Activated T-helper 1 cell treated with Interleukin-2 at 50 U/mL for 16 hours (primary cell): ENCODE measurements around the gene RPL35A.
"Not testable (repeated sequence)": the region's sequence is repeated elsewhere in the genome, so short reads cannot be mapped to it uniquely, and the experiment has no call there.

ENCODE experiments used
- DNase-seq: peaks from one replicate; pipeline ENCODE4 v3.0.0-alpha.2; 2020; ENCODE audit warnings: low read depth

Gene RPL35A

DNA sequence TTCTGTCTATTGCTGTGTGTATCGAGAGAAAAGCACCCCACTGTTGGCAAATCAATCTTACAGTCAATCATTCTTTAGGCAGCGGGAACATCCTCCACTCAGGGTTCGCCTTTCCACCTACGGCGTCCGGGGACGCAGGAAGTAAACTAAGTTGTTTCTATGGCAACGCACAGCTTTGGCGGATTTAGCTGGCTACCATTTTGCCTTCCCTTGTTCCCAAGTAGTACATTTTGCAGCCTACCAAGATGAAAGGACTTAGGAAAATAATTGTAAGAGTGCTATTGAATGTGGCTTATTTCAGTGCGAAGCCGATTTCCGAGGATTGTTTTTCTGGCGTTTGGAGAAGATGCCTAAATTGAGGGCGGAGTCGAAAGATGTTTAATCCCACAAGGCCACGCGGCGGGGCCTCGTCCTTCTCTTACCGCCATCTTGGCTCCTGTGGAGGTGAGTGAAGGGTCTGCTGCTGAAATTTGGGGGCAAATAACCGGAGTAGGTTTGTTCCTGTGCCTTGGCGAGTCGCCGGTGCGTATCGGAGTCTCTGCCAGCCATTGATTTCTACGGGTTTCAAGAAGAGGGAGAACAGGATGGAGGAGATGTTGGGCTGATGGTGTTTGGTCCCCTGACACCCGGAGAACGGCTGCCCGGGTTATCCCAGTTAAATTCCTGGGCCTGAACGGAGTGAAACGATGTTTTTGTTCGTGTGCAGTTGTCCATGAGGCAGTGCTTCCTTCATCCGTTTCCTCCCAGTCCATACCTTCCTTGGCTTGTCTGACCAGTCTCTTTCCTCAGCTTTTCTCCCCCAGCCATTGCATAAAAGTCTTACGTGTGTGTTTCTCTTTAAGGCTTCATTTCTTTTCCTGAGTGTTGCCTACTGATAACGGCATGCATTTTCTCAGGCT lies at the start of gene RPL35A:
Gene RPL35A, plus strand, starts transcription at position 413 of the 899 bp plus-strand sequence. CDS start 778 bp downstream, outside the sequence.
- DNase-seq, result peak; percentile 69

- DNase-seq, result no peak
These were observed 48.4 kb upstream of the RPL35A start for GRCh38 chr3:197901626-197902025.

- peak; percentile 48 for DNase-seq
These were observed 43.8 kb upstream of the RPL35A start for GRCh38 chr3:197906023-197906849.

DNA sequence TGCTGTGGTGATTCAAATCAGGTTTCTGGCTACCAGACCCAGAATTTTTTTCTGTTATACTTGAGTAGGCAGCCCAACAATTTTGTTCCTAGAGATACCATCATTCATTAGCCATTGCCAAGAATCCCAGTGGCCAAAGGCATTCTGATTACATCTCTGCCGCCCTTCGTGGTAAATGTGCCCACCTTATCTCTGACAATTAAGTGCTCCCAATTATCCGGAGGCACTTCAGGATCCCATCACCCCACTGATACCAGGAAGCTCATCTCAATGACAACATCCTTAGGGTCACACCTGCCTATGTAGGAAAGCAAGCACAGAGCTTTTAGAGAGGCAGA lies 43.2 kb upstream of the RPL35A start:
- no peak for DNase-seq

GRCh38 chr3:197907196-197907595 lies 42.8 kb upstream of the RPL35A start:
- DNase-seq, result no peak

DNA sequence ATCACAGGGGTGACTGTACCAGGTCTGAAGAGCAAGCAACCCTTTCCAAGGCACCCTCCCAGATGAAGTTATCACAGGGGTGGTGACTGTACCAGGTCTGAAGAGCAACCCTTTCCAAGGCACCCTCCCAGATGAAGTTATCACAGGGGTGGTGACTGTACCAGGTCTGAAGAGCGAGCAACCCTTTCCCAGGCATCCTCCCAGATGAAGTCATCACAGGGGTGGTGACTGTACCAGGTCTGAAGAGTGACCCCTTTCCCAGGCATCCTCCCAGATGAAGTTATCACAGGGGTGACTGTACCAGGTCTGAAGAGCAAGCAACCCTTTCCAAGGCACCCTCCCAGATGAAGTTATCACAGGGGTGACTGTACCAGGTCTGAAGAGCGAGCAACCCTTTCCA lies 41.4 kb upstream of the RPL35A start:
- not testable (repeated sequence) for DNase-seq

- DNase-seq, result no peak
These were observed 40.9 kb upstream of the RPL35A start for GRCh38 chr3:197908957-197909701.

GRCh38 chr3:197912741-197913476 lies 37.1 kb upstream of the RPL35A start:
- DNase-seq, result no peak

GRCh38 chr3:197913641-197914380 lies 36.2 kb upstream of the RPL35A start:
- no peak for DNase-seq

DNA sequence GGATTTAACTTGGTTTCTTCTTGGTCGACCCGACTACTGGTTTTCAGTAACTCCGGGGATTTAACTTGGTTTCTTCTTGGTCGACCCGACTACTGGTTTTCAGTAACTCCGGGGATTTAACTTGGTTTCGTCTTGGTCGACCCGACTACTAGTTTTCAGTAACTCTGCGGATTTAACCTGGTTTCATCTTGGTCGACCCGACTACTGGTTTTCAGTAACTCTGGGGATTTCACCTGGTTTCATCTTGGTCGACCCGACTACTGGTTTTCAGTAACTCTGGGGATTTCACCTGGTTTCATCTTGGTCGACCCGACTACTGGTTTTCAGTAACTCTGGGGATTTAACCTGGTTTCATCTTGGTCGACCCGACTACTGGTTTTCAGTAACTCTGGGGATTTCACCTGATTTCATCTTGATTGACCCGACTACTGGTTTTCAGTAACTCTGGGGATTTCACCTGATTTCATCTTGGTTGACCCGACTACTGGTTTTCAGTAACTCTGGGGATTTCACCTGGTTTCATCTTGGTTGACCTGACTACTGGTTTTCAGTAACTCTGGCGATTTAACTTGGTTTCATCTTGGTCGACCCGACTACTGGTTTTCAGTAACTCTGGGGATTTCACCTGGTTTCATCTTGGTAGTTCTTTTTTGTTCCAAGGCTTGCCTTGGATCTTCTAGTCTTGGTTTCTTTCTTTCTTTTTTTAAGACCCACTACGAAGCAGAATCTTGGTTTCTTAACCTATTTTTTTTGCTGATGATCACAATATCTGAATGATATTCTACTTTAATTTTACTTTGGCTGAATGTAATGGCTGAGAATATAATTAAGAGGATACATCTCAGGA lies 28.3 kb upstream of the RPL35A start:
- DNase-seq, result not testable (repeated sequence)

DNA sequence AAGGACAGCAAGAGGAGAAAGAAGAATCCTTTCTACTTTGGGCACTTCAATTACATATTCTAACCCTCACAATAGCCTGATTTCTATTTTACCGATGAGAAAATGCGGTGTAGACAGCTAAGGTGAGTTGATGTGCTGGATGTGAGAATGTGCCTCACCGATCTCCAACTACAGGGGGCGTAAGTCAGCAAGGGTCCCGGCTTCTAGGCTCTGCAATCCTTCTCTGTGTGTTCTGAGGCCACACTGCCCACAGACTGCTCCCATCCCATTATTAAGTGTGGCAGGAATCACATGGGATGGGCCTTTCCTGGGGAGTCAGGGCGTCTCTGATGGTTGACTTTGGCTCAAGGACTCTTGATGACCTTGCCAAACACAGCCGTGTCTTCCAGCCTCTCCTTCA lies 23.6 kb upstream of the RPL35A start:
- no peak for DNase-seq

DNA sequence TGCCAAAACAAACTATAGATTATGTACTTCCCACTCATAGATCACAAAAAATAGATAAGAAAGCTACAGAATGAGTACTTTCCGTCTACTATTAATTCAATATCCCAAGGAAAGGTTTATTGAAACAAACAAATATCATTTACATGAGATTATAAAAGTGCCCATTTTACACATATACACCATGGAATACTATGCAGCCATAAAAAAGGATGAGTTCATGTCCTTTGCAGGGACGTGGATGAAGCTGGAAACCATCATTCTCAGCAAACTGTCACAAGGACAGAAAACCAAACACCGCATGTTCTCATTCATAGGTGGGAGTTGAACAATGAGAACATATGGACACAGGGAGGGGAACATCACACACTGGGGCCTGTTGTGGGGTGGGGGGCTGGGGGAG lies 22.4 kb upstream of the RPL35A start:
- DNase-seq, result not testable (repeated sequence)

DNA sequence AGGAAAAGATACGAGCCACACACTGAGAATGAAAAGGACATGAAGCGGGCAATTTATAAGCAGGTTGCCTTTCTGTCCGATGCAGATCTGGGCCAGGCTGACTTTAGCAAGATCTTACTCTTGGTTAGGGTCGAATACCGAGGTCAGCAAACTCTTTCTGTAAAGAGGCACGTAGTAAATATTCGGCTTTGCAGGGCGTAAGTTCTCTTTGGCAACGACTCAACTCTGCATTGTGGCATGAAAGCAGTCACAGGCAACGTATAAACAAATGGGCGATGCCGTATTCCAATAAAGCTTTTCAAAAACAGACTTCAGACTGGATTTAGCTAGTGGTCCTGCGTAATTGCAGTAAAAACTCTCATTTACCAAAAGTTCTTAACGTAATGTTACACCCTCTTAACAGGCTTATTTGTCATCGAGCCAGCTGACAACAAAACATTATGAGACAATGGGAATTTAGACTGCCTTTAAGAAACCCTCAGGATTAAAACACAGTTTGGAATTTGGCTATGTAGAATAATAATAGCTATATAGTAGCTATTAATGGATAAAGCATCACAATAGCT lies 13.1 kb upstream of the RPL35A start:
- no peak for DNase-seq

DNA sequence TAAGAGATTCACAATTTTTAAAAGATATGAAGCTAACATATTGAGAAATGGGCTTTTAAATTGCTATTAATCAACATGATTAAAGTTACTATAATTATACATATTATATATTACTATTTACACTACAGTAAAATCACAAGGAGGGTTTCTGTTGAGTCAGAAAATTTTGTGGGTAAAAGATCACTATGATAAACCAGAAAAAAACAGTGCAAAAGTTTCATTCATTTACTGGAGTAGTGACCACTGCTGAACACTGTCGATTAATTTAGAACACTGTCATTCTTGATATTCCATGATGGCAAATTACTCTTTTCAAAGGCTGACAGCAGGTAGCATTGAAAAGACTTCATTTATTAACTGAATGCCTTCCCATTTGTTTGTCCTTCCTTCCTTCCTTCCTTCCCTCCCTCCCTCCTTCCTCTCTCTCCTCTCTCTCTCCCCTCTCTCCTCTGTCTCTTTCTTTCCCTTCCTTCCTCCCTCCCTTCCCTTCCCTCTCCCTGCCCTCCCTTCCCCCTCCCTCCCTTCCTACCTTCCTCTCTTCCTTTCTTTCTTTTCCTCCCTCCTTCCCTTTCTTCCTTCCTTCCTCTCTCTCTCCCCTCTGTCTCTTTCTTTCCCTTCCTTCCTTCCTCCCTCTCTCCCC lies 9.1 kb upstream of the RPL35A start:
- no peak for DNase-seq

- no peak for DNase-seq
These were observed 6.9 kb upstream of the RPL35A start for GRCh38 chr3:197942956-197943556.

GRCh38 chr3:197949191-197949777 lies 706 bp upstream of the RPL35A start:
- DNase-seq, result no peak

DNA sequence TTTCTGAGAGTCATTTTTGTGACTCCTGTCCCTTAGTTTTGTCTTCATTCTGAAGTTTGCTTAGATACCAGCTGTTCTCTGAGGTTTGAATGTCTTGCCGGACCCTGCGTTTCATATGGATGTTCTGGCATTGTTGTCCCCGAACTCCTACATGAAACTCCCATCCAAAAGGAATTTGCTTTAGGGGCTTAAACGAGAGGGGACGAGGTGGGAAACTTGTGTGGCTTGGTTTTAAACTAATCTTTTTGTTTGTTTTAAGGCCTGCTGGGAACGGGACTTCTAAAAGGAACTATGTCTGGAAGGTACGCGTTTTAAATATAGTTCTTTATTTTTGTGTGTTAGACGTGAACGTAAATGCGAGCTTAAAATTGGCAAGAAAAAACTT lies 679 bp downstream of the RPL35A start:
- DNase-seq, result no peak

DNA sequence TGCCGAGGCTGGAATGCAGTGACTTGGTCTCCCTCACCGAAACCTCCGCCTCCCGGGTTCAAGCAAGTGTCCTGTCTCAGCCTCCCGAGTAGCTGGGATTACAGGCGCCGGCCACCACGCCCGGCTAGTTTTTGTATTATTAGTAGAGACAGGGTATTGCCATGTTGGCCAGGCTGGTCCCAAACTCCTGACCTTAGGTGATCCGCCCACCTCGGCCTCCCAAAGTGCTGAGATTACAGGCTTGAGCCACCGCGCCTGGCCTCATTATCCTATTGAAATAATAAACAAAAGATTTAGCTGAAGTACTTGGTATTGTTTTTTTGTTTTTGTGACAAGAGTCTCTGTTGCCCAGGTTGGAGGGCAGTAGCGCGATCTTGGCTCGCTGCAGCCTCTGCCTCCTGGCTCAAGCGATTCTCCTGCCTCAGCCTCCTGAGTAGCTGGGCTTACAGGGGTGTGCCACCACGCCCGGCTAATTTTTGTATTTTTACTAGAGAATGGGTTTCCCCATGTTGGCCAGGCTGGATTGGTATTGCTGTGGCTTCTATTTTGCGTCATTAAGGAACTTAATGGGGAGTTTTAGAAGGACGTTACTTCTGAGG lies 1.5 kb downstream of the RPL35A start:
- no peak for DNase-seq
